Duodenal mucosa (tissue), 2 donors: Measurements from ENCODE around the gene HNRNPA0.
"Not testable (repeated sequence)": the region's sequence is repeated elsewhere in the genome, so short reads cannot be mapped to it uniquely, and the experiment has no call there.

ENCODE experiments used
- H3K27ac ChIP-seq: one replicate; pipeline ENCODE4 v1.7.0; 2013; ENCODE audit warnings: low read depth, low read length
- H3K27me3 ChIP-seq, 2 donors: one replicate each; pipeline ENCODE4 v1.7.0; 2013; ENCODE audit warnings: low read length in 2 of 2, control low read depth in 1 of 2; ENCODE audit not compliant: insufficient read depth in 2 of 2, control insufficient read depth in 1 of 2
- H3K36me3 ChIP-seq, 2 donors: one replicate each; pipeline ENCODE4 v1.7.0; 2013; ENCODE audit warnings: low read length in 2 of 2, control low read depth in 1 of 2; ENCODE audit not compliant: insufficient read depth in 2 of 2, control insufficient read depth in 1 of 2
- H3K4me1 ChIP-seq, 2 donors: one replicate each; pipeline ENCODE4 v1.7.0; 2013; ENCODE audit warnings: low read length in 2 of 2, control low read depth in 1 of 2; ENCODE audit not compliant: insufficient read depth in 2 of 2, control insufficient read depth in 1 of 2
- H3K4me3 ChIP-seq, 2 donors: one replicate each; pipeline ENCODE4 v1.7.0; 2013; ENCODE audit warnings: low read length in 2 of 2, low read depth in 1 of 2
- H3K9ac ChIP-seq, 2 donors: one replicate each; pipeline ENCODE4 v1.7.0; 2013; ENCODE audit warnings: low read length in 2 of 2, low read depth in 1 of 2
- H3K9me3 ChIP-seq, 2 donors: one replicate each; pipeline ENCODE4 v1.7.0; 2013; ENCODE audit warnings: low read length in 2 of 2, control low read depth in 1 of 2; ENCODE audit not compliant: control insufficient read depth in 1 of 2

HNRNPA0 gene

GRCh38 chr5:137754188-137754960, at the start of gene HNRNPA0:
HNRNPA0 (minus strand) TSS chr5:137754363; CDS start chr5:137754066, 297 bp downstream.
- Histone ChIP-seq H3K27ac (peak within 1 kb of the TSS; percentile 100), H3K9ac (peak within 1 kb of the TSS; percentile 100), H3K27me3 (no peaks in the 10 kb centered on the region), H3K4me1 (peaks cover 15 to 20% of the 10 kb centered on the region in 2 donors), H3K4me3 (peak within 1 kb of the TSS; percentile 97 to 98), H3K9me3 (no peaks in the 10 kb centered on the region), H3K36me3 (peaks cover 0 to 3% of the 10 kb centered on the region in 2 donors)

- H3K9ac ChIP-seq: peak overlapping the region; percentile 8 to 52
- peak overlapping the region; percentile 49 to 72 for H3K4me3 ChIP-seq
- H3K9me3 ChIP-seq: no peaks in the 10 kb centered on the region
- H3K27ac ChIP-seq: no peak overlapping the region
- no peaks in the 10 kb centered on the region for H3K27me3 ChIP-seq
- H3K36me3 ChIP-seq: peaks cover 0 to 5% of the 10 kb centered on the region in 2 donors
- H3K4me1 ChIP-seq: peaks cover 0 to 6% of the 10 kb centered on the region in 2 donors
Observed at GRCh38 chr5:137802282-137803210, 48.4 kb upstream of the HNRNPA0 start.

GRCh38 chr5:137800700-137801411, 46.7 kb upstream of the HNRNPA0 start:
- Histone ChIP-seq H3K9me3 (no peaks in the 10 kb centered on the region), H3K36me3 (no peaks in the 10 kb centered on the region), H3K27me3 (no peaks in the 10 kb centered on the region), H3K4me1 (peaks cover 3 to 6% of the 10 kb centered on the region in 2 donors), H3K4me3 (peak overlapping the region; percentile 49 to 72), H3K27ac (no peak overlapping the region), H3K9ac (peak overlapping the region; percentile 28 to 52)

GRCh38 chr5:137796279-137796678, 42.1 kb upstream of the HNRNPA0 start:
- Histone ChIP-seq H3K9ac (no peak overlapping the region), H3K9me3 (no peaks in the 10 kb centered on the region), H3K36me3 (no peaks in the 10 kb centered on the region), H3K4me3 (no peak overlapping the region), H3K4me1 (peaks cover 11 to 14% of the 10 kb centered on the region in 2 donors), H3K27ac (no peak overlapping the region), H3K27me3 (no peaks in the 10 kb centered on the region)

GRCh38 chr5:137794863-137795262, 40.7 kb upstream of the HNRNPA0 start:
- H3K9me3 ChIP-seq: no peaks in the 10 kb centered on the region
- H3K27ac ChIP-seq: no peak overlapping the region
- no peaks in the 10 kb centered on the region for H3K36me3 ChIP-seq
- H3K9ac ChIP-seq: no peak overlapping the region
- no peaks in the 10 kb centered on the region for H3K27me3 ChIP-seq
- H3K4me3 ChIP-seq: no peak overlapping the region
- peaks cover 11 to 19% of the 10 kb centered on the region in 2 donors for H3K4me1 ChIP-seq

- Histone ChIP-seq H3K9ac (no peak overlapping the region), H3K27me3 (no peaks in the 10 kb centered on the region), H3K4me1 (peaks cover 11 to 19% of the 10 kb centered on the region in 2 donors), H3K36me3 (no peaks in the 10 kb centered on the region), H3K9me3 (no peaks in the 10 kb centered on the region), H3K27ac (no peak overlapping the region), H3K4me3 (no peak overlapping the region)
Observed at GRCh38 chr5:137792303-137792702, 38.1 kb upstream of the HNRNPA0 start.

GRCh38 chr5:137791799-137792198, 37.6 kb upstream of the HNRNPA0 start:
- Histone ChIP-seq H3K9me3 (no peaks in the 10 kb centered on the region), H3K4me1 (peaks cover 9 to 19% of the 10 kb centered on the region in 2 donors), H3K9ac (no peak overlapping the region), H3K27ac (no peak overlapping the region), H3K27me3 (no peaks in the 10 kb centered on the region), H3K4me3 (no peak overlapping the region), H3K36me3 (no peaks in the 10 kb centered on the region)

- Histone ChIP-seq H3K9ac (no peak overlapping the region), H3K27me3 (no peaks in the 10 kb centered on the region), H3K9me3 (no peaks in the 10 kb centered on the region), H3K4me3 (no peak overlapping the region), H3K4me1 (peaks cover 8 to 19% of the 10 kb centered on the region in 2 donors), H3K27ac (no peak overlapping the region), H3K36me3 (no peaks in the 10 kb centered on the region)
Observed at GRCh38 chr5:137791387-137791786, 37.2 kb upstream of the HNRNPA0 start.

GRCh38 chr5:137788560-137788959, 34.4 kb upstream of the HNRNPA0 start:
- not testable (repeated sequence) for H3K27ac ChIP-seq, H3K4me3 ChIP-seq, H3K27me3 ChIP-seq, H3K36me3 ChIP-seq, H3K9ac ChIP-seq, H3K9me3 ChIP-seq
- H3K4me1 ChIP-seq: peaks cover 8 to 19% of the 10 kb centered on the region in 2 donors
